SKM-1 (cell line): Measurements from ENCODE around the gene GMDS.

Experiments used
- DNase-seq: peaks from one replicate; lab custom pipeline; 2025; ENCODE audit not compliant: unreplicated experiment; lab: John Stamatoyannopoulos, UW

GMDS gene

GRCh38 chr6:1621070-1621701 lies 624.2 kb downstream of the GMDS start:
- DNase-seq, result no peak

- DNase-seq, result no peak
Measured at GRCh38 chr6:1620504-1621069, 624.8 kb downstream of the GMDS start.

DNA sequence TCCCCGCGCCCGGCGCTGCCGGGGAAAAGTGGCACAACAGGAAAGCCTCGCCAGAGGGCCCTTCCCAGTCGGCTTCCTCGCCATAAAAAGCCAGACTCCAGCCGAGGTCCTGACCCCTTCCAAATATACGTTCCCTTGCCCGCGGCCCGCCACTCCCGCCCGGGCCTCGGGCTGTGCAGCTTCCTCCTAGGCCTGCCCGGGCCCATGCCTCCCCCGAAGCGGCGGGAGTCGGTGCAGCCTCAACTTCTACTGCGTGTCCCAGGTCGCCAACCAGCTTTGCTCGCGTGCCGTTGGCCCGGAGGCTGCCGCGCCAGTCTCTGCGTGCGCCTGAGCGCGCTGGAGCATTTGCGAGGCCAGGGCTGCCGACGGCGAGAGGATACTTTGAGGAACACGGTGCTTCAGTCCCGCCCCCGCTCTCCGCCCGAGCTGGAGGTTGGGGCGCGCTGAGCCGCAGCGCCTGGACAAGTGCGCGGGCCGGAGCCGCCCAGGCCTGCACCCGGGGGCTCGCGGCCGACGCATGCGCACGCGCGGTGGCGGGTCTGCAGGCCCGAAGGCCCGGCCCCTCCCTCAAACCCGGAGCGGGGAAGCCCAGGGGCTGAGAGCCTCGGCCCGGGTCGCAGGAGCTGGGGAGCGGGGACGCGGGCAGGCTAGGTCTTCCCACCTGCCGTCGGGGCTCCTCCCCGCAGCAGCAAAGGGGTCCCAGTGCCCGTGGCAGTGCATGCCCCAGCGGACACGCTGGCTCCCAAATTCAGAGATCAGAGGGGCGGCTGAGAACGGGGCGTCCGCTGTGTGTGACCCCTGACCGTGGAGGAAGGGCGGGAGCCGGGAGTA lies 625.5 kb downstream of the GMDS start:
- no peak for DNase-seq

DNA sequence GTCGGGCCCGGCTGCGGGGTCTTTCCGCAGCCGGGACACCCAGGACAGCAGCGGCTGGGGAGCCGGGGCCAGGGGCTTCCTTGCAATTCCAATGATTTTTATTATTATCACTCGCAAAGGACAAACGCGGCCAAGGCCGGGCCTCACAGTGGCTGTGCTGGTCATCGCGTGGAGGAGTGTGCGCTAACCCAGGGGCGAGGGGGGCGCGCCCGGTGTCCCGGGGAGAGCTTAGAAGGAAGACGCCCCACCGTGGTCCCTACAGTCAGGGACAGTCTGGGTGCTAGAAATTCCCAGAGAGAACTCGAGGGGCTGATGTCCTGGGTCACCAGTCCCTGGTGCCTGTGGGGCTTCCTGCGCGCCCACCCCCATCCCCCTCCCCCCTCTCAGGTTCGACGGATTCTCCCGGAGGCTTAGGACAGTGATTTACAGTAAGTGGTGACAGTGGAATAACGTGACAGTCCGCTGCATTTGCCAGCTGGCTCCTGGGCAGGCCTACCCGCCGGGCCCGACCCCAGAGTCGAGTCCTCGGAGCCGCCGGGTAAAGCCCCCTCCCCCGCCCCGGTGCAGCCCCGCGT lies 626.2 kb downstream of the GMDS start:
- DNase-seq, result no peak

- DNase-seq, result no peak
Measured at GRCh38 chr6:1618311-1619097, 626.9 kb downstream of the GMDS start.

DNA sequence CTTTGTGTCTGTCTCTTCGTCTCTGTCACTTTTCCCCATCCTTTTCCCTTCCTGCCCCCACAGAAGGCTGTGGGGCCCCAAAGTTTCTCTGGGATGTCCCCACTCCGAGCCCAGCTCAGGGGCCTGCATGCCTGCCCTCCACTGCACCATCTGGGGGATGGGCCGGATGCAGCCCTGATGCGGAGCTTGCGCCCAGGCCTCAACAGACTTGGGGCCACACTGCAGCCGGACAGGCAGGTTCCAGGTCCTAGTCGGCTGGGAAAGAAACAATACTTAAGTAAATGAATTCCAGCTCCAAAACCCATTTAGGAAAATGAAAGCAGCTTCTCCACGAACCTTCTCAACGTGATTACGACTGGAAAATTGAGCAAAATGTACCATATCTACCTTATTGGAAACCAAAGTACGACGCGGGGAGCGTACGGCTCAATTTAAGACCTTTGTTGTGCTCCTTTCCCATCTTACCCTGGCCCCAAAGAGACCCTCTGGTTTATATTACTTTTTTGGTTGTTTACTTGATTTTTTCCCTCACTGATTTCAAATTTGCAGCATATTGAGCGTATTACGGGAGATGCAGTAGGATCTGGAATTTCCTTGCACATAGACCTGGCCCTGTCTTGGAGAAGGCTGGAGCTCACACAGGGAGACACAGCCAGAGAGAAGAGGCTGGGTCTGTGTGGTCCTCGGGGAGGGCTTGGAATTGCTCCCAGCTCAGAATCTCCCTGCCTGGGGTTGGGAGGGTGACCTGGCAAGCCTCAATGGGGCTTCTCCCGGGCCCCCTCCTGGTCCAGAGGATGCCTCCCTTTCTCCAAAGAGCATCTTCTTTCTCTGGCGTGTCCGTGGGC lies 627.7 kb downstream of the GMDS start:
- no peak for DNase-seq

GRCh38 chr6:1616701-1617463 lies 628.5 kb downstream of the GMDS start:
- no peak for DNase-seq

GRCh38 chr6:1615853-1616420 lies 629.5 kb downstream of the GMDS start:
- no peak for DNase-seq

- no peak for DNase-seq
Measured at GRCh38 chr6:1615151-1615852, 630.1 kb downstream of the GMDS start.

DNA sequence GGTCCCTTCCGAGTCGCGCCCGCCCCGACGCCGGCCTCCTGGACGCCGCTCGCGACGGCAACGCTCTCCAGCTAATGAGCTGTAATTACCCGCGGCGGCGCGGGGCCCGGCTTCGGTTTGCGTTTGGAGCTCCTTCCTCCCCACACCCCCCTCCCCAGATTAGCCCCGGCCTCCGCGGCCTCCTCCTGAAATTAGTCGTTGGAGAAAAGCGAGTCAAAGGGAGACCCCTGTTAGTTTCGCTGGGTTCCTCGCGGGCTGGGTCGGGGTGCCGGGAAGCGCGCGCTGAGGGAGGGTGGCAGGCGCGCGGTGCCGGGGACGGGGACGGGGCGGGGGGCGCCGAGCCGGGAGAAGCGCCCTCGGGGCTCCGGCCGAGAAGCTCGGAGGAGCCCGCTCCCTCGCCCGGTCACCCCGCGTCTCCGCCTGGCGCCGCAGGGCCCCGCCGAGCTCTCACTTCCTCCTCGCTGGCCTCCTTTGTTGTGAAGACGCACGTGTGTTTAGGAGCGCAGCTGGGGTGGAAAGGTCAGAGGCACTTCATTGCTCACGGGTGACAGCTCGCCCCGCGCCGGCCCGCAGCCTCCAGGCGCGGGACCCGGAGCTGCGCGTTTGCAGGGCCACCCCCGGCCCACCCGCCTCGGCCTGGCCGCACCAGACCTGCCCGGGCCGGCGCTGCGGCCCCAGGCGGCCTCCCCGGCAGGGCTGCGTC lies 630.8 kb downstream of the GMDS start:
- DNase-seq, result no peak

DNA sequence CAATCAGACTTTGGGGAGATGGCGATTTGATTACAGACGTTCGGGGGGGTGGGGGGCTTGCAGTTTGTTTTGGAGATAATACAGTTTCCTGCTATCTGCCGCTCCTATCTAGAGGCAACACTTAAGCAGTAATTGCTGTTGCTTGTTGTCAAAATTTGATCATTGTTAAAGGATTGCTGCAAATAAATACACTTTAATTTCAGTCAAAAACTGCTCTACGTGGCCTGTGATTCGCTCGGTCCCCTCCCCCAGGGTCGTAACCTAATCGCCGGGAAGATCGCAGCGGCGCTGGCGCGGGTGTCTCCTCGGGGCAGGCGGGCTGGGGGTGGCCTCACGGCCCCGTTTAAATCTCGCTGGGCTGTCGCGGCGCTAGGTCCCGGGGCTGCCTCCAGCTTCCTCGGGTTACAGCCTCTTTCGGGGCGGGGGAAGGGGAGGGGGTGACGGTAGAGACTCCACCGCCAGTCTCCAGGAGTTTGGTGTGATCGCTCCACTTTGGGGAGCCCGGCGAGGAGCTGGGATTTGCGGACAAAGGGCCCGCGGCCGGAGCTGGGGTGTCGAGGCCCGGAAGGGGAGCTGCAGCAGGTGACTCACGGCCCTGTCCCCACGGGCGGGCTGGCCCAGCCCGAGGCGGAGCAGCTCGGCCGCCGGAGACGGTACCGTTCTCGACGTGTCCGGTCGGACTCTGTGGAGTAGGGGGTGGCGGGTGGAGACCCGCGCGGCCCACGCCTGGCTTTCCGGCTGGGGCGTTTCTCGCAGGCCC lies 631.5 kb downstream of the GMDS start:
- no peak for DNase-seq

DNA sequence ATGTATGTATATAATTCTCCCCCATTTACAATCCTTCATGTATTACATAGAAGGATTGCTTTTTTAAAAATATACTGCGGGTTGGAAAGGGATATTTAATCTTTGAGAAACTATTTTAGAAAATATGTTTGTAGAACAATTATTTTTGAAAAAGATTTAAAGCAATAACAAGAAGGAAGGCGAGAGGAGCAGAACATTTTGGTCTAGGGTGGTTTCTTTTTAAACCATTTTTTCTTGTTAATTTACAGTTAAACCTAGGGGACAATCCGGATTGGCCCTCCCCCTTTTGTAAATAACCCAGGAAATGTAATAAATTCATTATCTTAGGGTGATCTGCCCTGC lies 632.1 kb downstream of the GMDS start:
- DNase-seq, result no peak

GRCh38 chr6:1612974-1613306 lies 632.5 kb downstream of the GMDS start:
- DNase-seq, result no peak

- no peak for DNase-seq
Measured at GRCh38 chr6:1612299-1612973, 633.0 kb downstream of the GMDS start.

DNA sequence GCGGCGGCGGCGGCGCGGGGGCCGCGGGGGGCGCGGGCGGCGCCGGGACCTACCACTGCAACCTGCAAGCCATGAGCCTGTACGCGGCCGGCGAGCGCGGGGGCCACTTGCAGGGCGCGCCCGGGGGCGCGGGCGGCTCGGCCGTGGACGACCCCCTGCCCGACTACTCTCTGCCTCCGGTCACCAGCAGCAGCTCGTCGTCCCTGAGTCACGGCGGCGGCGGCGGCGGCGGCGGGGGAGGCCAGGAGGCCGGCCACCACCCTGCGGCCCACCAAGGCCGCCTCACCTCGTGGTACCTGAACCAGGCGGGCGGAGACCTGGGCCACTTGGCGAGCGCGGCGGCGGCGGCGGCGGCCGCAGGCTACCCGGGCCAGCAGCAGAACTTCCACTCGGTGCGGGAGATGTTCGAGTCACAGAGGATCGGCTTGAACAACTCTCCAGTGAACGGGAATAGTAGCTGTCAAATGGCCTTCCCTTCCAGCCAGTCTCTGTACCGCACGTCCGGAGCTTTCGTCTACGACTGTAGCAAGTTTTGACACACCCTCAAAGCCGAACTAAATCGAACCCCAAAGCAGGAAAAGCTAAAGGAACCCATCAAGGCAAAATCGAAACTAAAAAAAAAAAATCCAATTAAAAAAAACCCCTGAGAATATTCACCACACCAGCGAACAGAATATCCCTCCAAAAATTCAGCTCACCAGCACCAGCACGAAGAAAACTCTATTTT lies 633.7 kb downstream of the GMDS start:
- DNase-seq, result no peak

- no peak for DNase-seq
Measured at GRCh38 chr6:1611322-1611571, 634.2 kb downstream of the GMDS start.
